Ishikawa (cell line): ENCODE measurements around the gene P3H1.

Experiments used
- CEBPB ChIP-seq: IDR thresholded peaks from 2 replicates; pipeline ENCODE4 v1.6.1; 2012
- CREB1 ChIP-seq: IDR thresholded peaks from 2 replicates; pipeline ENCODE4 v1.6.1; 2012; ENCODE audit warnings: low read depth
- EGR1 ChIP-seq: IDR thresholded peaks from 2 replicates; pipeline ENCODE4 v1.6.1; 2012
- EP300 ChIP-seq: IDR thresholded peaks from 2 replicates; pipeline ENCODE4 v1.6.1; 2012; ENCODE audit warnings: borderline replicate concordance
- FOXM1 ChIP-seq: IDR thresholded peaks from 2 replicates; pipeline ENCODE4 v1.6.1; 2012; ENCODE audit warnings: low read depth, borderline replicate concordance
- NFIC ChIP-seq: IDR thresholded peaks from 2 replicates; pipeline ENCODE4 v1.6.1; 2012
- RAD21 ChIP-seq: IDR thresholded peaks from 2 replicates; pipeline ENCODE4 v1.6.1; 2012; ENCODE audit warnings: low read depth
- TAF1 ChIP-seq: IDR thresholded peaks from 2 replicates; pipeline ENCODE4 v1.6.1; 2012; ENCODE audit warnings: low read depth, mild to moderate bottlenecking
- TCF12 ChIP-seq: IDR thresholded peaks from 2 replicates; pipeline ENCODE4 v1.6.1; 2012; ENCODE audit warnings: low read depth
- TEAD4 ChIP-seq: IDR thresholded peaks from 2 replicates; pipeline ENCODE4 v1.6.1; 2012
- YY1 ChIP-seq: IDR thresholded peaks from 2 replicates; pipeline ENCODE4 v1.6.1; 2012; ENCODE audit warnings: low read depth
- ZBTB7A ChIP-seq: IDR thresholded peaks from 2 replicates; pipeline ENCODE4 v1.6.1; 2012; ENCODE audit warnings: low read depth
- TF ChIP-seq, protein P1 (sequence below): IDR thresholded peaks from 2 replicates; pipeline ENCODE4 v1.6.1; 2012; ENCODE audit warnings: low read depth, mild to moderate bottlenecking
- TF ChIP-seq, protein P2 (sequence below): IDR thresholded peaks from 2 replicates; pipeline ENCODE4 v1.6.1; 2012
- TF ChIP-seq, protein P3 (sequence below): IDR thresholded peaks from 2 replicates; pipeline ENCODE4 v1.6.1; 2012

Gene P3H1

DNA sequence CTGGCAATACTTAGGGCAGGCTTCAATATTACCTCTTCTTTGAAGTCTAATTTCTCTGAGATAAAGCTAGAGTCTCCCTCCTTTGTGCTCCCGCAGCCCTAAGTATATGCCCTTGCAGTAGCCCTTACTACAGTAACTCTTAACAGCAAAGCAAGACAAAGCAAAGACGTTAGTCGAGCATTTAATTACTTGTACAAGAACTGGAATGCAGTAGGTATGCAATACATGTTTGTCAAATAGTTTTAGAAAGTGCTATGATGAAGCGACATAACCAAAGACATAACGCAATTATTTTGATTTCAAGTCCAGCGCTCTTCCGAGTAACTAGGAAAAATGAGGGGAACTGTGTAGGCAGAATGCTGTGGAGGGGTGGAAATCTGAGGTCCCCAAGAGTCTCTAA, 1.6 kb downstream of the P3H1 start:
- TF ChIP-seq YY1: no peak
- no peak for TF ChIP-seq TCF12
- TF ChIP-seq, protein P1, sequence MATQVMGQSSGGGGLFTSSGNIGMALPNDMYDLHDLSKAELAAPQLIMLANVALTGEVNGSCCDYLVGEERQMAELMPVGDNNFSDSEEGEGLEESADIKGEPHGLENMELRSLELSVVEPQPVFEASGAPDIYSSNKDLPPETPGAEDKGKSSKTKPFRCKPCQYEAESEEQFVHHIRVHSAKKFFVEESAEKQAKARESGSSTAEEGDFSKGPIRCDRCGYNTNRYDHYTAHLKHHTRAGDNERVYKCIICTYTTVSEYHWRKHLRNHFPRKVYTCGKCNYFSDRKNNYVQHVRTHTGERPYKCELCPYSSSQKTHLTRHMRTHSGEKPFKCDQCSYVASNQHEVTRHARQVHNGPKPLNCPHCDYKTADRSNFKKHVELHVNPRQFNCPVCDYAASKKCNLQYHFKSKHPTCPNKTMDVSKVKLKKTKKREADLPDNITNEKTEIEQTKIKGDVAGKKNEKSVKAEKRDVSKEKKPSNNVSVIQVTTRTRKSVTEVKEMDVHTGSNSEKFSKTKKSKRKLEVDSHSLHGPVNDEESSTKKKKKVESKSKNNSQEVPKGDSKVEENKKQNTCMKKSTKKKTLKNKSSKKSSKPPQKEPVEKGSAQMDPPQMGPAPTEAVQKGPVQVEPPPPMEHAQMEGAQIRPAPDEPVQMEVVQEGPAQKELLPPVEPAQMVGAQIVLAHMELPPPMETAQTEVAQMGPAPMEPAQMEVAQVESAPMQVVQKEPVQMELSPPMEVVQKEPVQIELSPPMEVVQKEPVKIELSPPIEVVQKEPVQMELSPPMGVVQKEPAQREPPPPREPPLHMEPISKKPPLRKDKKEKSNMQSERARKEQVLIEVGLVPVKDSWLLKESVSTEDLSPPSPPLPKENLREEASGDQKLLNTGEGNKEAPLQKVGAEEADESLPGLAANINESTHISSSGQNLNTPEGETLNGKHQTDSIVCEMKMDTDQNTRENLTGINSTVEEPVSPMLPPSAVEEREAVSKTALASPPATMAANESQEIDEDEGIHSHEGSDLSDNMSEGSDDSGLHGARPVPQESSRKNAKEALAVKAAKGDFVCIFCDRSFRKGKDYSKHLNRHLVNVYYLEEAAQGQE: no peak
- TF ChIP-seq EP300: no peak
- TF ChIP-seq NFIC: no peak
- TF ChIP-seq RAD21: no peak
- no peak for TF ChIP-seq CEBPB
- TF ChIP-seq TEAD4: no peak
- TF ChIP-seq FOXM1: no peak
- no peak for TF ChIP-seq TAF1
- TF ChIP-seq, protein P2, sequence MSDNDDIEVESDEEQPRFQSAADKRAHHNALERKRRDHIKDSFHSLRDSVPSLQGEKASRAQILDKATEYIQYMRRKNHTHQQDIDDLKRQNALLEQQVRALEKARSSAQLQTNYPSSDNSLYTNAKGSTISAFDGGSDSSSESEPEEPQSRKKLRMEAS: no peak
- TF ChIP-seq, protein P3, sequence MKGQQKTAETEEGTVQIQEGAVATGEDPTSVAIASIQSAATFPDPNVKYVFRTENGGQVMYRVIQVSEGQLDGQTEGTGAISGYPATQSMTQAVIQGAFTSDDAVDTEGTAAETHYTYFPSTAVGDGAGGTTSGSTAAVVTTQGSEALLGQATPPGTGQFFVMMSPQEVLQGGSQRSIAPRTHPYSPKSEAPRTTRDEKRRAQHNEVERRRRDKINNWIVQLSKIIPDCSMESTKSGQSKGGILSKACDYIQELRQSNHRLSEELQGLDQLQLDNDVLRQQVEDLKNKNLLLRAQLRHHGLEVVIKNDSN: no peak
- no peak for TF ChIP-seq CREB1

DNA sequence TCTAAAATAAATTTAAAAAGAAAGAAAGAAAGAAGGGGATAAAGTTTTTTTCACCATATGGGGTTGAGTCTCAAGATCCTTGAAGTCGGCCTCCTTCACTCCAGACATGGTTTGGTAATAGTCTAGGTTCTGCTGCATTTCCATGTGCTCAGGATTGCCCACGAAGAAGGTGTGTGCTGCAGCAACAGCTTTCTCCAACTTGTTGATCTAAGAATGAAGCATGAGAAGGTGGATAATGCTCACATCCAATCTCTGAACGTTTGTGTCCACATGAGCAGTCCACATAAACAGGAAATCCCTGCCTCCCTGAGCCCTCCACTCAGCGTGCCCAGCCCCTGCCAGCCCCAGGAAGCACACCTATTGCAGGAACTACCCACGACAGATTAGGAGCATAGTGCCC, 4.6 kb downstream of the P3H1 start:
- TF ChIP-seq TAF1: no peak
- no peak for TF ChIP-seq TEAD4
- TF ChIP-seq CREB1: no peak
- TF ChIP-seq RAD21: no peak
- TF ChIP-seq FOXM1: no peak
- no peak for TF ChIP-seq ZBTB7A
- no peak for TF ChIP-seq CEBPB
- TF ChIP-seq, protein P1: no peak
- TF ChIP-seq EP300: no peak
- TF ChIP-seq, protein P2: no peak
- TF ChIP-seq EGR1: no peak
- TF ChIP-seq, protein P3: no peak
- TF ChIP-seq TCF12: no peak
- TF ChIP-seq YY1: no peak
- TF ChIP-seq NFIC: no peak

DNA sequence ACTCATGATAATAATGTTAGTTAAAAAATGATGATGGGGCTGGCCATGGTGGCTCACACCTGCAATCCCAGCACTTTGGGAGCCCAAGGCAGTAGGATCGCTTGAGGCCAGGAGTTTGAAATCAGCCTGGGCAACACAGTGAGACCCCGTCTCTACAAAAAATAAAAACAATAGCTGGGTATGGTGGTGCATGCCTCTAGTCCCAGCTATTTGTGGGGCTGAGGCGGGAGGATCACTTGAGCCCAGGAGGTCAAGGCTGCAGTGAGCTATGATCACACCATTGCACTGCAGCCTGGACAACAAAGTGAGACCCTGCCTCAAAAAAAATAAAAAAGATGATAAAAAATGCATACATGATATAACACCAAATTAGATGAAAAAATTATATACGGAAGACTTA, 5.3 kb downstream of the P3H1 start:
- TF ChIP-seq FOXM1 (no peak), ZBTB7A (no peak), CREB1 (no peak), TAF1 (no peak), EP300 (no peak), YY1 (no peak), CEBPB (no peak), TCF12 (no peak), EGR1 (no peak), TEAD4 (no peak), NFIC (no peak), RAD21 (no peak)
- TF ChIP-seq, protein P3: no peak
- TF ChIP-seq, protein P2: no peak
- TF ChIP-seq, protein P1: no peak

DNA sequence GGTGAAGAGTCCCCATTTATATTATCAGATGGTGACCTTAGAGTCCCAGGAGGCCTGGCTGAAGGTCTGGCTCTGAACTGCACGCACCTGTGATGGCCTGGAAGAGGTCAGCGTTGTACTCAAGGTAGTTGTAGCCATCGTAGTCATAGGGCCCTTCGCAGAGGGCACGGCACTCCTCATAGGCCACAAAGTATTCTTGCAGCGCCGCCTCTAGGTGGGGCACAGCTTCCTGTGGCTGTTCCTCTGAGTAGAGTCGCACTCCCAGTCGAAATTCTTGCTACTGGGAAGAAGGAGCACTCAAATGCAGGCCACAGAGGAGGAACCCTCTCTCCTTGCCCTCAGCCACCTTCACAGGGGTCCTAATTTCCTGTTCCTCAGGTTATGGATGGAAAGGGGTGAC, 7.7 kb downstream of the P3H1 start:
- TF ChIP-seq EP300: no peak
- TF ChIP-seq, protein P2: no peak
- no peak for TF ChIP-seq CEBPB
- no peak for TF ChIP-seq FOXM1
